NCI-H2227 (cell line): Measurements from ENCODE around the gene SLC38A10.
A peak's percentile ranks its signal among the peaks of the same experiment; 100 is the strongest.

ENCODE experiments used
- DNase-seq: peaks from one replicate; lab custom pipeline; 2025; ENCODE audit not compliant: unreplicated experiment; lab: John Stamatoyannopoulos, UW

SLC38A10 gene

GRCh38 chr17:81295031-81295675 is at the start of gene SLC38A10:
Gene SLC38A10 (minus strand): TSS chr17:81295307. CDS start chr17:81294921, 386 bp downstream.
- peak; percentile 90 for DNase-seq

DNA sequence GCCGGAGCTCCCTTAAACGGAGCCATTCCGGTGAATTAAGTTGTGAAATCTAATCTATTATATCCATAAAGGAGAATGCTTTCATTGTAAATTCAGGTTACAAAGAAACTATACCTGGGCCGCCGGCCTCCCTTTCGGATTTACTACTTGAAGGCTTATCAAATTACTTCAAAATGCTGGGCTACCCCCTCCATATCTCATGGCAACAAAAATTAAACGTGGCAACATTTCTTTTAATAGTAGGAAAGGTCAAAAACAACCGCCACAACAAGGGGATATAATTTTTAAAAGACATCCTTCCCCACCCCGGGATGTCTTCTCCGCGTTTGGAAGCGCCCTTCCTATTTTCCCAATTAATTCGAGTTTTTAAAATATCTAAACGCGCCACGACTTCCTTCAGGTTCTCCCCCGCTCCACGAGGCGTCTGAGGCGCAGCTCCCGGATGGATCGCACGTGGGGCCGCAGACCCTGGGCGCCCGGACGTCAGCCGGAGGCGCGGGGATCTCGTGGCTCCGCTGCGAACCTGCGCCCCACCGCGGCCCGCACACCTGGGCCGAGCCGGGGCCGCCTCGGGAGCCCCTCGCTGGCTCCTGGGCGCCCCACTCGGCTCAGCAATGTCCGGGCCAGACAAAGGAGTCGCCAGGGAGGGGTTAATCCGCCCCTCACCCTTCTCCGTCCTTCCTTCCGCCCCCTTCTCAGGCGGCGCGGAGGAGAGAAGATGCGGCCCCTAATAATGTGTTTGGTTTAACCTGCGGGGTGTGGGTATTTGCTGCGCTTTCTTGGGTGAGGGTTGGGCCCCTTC is 47.4 kb upstream of the SLC38A10 start:
- peak; percentile 58 for DNase-seq

- DNase-seq = no peak
These were observed 46.6 kb upstream of the SLC38A10 start for GRCh38 chr17:81341516-81342268.

DNA sequence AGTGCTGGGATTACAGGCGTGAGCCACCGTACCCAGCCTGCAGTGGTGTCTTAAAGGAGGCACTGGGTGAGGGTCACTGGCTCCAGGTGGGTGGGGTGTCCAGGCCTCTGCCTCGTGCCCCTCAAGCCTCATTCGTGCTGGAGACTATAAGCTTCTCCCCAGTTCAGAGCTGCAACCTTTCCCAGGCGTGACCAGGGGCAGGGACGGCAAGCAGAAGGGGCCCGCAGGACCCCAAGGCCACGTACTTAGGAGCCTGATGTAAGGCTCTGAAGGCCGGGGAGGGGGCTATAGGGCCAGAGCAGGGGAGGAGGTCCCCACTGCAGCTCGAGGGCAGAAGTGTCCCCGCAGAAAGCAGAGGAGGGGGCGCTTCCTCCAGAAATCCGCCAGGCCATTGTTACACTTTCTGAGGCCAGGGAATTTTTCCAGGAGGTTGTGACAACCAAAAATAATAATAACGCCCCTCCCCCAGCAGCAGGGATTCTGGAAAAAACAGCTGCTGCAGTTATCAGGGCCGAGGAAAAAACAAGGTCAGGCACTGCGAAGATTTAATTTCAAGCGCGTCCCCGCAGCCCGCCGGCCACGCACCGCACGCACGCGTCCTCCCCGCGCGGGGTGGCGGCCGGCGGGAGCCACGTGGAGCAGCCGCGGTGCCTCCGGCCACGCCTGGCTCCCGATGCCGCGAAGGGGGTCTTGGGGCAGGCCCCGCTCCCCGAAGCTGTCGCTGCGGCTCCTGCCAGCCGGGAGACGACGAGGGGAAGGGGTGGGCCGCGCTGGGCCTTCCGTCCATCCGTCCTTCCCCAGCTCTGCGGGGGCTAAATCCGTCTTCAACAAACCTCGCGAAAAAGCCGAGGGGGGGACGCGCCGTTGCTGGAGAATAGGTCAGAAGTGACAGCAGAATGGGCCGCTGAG is 45.8 kb upstream of the SLC38A10 start:
- peak; percentile 66 for DNase-seq

- DNase-seq = peak; percentile 34
These were observed 44.6 kb upstream of the SLC38A10 start for GRCh38 chr17:81339534-81340296.

- DNase-seq = no peak
These were observed 44.1 kb upstream of the SLC38A10 start for GRCh38 chr17:81339191-81339533.

GRCh38 chr17:81338274-81339190 is 43.4 kb upstream of the SLC38A10 start:
- no peak for DNase-seq

DNA sequence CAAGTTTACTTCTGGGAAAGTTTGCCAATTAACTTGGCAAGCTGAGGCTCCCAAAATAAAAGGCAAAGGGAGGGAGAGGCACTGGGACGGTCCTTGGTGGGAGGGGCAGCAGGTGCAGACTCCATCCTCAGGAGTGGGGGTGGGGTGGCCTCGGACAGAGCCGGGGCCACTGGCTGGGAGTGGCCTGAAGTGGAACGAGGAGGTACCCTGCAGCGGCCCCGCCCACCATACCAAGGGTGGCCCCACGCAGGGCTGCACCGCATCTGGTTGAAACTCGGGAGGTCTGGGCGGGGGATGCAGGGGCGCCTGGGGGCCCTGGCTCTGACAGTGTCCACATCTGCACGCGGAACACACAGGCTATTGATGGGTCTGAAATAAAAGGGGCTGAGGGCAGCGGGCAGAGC is 42.4 kb upstream of the SLC38A10 start:
- DNase-seq = no peak

- no peak for DNase-seq
These were observed 41.8 kb upstream of the SLC38A10 start for GRCh38 chr17:81336930-81337325.

DNA sequence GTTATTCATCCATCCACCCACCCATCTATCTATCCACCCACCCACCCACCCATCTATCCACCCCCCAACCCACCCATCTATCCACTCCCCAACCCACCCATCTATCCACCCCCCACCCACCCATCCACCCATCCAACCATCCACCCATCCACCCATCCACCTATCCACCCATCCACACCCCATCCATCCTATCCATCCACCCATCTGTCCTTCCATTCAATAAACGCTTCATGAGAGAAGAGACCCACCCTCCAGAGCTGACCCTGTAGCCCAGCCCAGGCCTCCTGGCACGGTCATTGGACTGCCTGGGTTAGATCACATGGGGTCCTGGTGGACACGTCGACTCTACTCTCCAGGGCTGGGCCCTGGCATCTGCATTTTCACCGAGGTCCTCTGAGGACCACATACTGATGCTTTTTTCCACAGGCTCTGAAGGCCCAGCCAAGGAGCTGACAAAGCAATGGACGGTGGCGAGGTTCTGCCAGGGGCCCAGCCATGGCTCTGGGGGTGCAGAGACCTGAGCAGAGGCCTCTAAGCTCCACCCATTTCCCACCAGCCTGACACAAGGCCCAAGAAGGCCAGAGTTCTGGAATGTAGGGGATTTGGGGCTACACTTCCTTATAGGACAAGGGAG is 41.3 kb upstream of the SLC38A10 start:
- no peak for DNase-seq

GRCh38 chr17:81335773-81336157 is 40.7 kb upstream of the SLC38A10 start:
- no peak for DNase-seq

DNA sequence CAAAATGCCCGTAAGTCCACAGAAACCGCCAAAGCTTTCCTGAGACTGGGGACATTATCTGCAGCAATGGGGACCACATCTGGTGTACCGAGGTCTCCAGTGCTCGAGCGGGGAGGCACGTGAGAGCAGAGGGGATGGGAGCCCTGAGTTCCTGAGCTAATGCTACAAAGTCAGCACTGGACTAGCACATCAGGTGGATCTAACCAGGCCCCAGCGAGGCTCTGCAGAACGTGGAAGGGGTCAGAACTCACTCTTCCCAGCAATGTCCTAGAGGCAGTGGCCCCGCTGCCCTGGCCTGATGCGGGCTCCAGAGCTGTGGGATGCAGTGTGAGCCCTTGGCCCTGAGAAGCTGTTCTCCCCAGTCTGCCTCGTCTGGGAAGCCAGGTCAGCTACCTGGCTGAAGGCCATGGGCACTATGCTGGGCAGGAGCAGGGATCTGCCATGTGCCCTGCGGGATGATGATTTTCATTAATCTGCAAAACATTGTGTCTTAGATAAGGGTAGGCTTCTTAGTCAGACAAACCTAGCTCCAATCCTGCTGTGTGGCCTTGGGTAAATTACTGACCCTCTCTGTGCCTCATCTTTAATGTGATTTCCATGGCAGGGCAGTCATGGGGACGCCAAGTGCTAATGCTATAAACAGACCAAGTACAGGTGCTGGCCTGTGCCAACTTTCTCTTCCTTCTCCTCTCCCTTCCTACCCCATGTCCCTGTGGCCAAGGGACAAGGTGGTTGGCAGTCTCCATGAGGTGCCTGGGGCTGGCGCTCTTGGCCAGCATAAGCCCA is 40.1 kb upstream of the SLC38A10 start:
- no peak for DNase-seq

- DNase-seq = no peak
These were observed 39.3 kb upstream of the SLC38A10 start for GRCh38 chr17:81334391-81334901.

GRCh38 chr17:81333616-81334368 is 38.7 kb upstream of the SLC38A10 start:
- DNase-seq = no peak

GRCh38 chr17:81332914-81333528 is 37.9 kb upstream of the SLC38A10 start:
- no peak for DNase-seq

DNA sequence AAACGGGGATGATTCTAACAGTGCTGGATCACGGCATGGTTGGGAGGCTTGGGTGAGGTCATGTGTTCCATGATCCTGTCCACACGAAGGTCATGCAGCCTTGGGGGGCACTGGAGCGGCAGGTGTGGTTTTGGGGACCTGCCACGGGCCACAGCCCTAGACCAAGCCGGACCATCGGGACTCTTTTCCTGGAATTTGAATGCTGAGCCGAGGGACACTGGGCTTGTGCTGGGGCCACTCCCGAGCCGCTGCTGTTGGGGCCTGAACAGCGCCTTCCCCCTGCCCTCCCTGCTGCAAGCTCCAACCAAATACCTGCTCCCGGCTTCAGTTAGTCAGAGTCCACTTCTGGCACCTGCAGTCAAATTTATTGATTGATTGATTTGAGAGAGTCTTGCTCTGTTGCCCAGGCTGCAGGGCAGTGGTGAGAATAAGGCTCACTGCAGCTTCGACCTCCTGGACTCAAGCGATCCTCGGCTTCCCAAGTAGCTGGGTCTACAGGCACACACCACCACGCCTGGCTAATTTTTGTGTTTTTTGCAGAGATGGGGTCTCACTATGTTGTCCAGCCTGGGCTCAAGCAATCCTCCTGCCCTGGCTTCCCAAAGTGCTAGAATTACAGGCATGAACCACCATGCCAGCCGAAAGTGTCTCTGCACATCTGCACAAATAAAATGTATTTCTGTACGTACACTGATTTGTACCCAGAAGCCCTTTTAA is 37.2 kb upstream of the SLC38A10 start:
- no peak for DNase-seq
